NCI-H1930 (cell line): ENCODE data around the gene FANCC.

Experiments
- DNase-seq, 2 experiments: peaks; one replicate each; lab custom pipeline; 2025; lab: John Stamatoyannopoulos, UW

FANCC gene

DNA sequence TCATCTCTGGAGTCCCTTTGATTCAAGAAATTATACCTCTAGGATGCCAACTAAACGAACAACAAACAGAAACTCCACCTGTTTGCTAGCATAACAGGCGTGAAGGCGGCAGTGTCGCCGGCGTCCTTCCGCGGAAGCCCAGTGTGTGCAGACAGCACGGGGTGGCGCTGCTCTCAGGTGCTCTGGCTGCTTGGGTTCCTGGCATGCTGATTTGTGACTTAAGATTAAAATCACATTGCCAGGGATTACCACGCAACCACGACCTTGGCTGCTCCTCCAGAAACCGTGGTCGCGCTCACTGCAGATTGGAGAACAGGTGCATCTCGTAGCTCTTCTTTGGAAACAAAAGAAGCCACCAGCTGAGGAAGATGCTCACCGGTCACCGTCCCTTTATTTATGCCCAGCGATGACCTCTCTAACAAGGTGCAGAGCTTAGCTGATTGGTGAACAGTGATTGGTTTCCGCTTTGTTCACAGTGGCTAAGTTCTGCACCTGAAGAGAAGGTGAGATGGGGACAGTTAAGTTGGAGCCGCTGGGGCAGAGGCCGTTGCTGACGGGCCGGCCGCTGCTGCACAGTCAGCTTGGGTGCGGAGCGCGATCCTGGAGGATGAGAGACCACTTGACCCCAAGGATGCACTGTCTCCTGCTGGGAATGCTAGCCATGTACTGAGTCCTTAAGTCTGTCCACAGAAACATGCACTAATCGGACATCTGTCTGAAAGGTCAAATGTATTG, 232.3 kb downstream of the FANCC start:
- no peak for DNase-seq

DNA sequence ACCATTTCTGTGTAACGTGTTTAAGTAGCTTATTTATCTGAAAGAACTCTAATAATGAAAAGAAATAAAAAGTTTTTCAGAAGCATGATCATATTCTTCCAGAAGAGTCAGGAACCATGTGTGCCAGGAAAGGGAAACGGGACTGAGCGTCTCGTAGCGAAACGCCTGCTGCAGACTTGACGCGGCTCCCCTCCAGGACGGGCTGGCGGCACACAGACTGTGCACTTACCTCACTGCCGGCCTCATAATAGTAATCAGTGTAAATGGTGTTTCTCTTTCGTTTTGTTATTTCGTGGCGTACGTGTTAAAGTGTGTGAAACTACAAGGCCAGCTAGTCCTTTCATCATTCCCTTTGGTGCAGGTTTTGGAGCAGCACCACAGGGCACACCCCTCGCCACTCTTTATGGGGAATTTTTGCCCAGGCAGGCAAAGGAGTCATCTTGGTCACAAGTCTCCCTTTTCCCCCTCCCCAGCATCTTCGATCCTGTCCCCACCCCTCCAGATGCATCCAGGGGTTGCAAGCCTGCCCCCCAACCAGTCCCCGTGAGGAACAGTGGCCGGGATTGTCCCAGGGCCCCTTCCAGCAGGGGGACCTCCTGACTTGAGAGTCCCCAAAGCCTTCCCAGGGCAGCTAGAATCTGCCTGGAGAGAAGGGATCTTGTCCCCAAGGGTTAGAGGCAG, 233.1 kb downstream of the FANCC start:
- DNase-seq = no peak

DNA sequence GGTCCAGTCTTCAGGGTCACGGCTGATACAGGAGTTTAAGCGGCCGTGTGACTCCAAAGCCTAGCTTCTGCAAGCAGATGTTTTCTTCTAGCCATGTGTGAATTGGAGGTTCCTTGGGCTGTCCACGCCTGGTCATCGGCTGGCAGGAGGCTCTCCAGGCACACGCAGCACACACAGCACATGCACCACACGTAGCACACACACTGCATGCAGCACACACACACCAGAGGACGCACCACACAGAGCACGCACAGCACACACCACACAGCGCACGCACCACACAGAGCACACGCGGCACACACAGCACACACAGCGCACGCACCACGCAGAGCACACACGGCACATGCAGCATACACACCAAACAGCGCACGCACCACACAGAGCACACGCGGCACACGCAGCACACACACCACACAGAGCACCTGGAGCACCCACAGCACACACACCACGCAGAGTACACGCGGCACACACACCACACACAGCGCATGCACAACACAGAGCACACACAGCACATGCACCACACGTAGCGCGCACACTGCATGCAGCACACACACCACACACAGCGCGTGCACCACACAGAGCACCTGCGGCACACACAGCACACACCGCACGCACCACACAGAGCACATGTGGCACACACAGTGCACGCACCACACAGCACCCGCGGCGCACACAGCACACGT, 234.3 kb downstream of the FANCC start:
- no peak for DNase-seq

- DNase-seq = no peak
Measured at GRCh38 chr9:95082401-95083084, 235.0 kb downstream of the FANCC start.

- no peak for DNase-seq
Measured at GRCh38 chr9:95081998-95082397, 235.5 kb downstream of the FANCC start.

DNA sequence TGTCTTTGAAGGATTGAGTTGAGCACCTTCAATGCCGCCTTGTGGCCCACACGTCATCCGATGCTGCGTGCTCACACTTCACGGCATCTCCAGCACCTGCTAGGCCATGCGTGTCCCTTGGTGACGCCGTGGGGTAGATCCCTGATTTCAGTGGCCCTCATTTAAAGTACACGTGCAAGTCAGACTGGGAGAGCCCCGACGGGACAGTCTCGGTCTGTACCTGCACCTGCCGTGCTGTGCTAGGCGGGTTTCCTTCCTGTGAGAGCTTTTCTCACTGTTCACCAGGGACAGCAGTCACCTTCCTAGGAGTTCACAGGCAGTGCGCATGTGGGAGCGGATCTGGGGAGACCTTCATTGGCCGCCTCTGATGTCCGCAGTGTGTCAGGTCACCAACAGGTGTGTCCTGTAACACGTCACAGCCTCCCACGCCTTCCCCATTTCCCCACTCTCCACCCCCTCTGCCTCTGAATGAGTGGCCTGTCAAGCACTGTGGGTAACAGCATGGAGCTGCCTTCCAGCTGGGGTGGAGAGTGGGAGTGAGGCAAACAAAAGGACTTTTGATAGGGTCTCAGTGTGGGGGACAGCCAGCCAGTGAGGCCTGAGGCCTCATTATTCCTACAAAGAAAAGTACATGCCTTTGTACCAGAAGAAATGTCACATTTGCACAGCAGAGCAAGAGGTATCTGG, 236.4 kb downstream of the FANCC start:
- no peak for DNase-seq

- DNase-seq = no peak
Measured at GRCh38 chr9:95079461-95079860, 238.0 kb downstream of the FANCC start.

DNA sequence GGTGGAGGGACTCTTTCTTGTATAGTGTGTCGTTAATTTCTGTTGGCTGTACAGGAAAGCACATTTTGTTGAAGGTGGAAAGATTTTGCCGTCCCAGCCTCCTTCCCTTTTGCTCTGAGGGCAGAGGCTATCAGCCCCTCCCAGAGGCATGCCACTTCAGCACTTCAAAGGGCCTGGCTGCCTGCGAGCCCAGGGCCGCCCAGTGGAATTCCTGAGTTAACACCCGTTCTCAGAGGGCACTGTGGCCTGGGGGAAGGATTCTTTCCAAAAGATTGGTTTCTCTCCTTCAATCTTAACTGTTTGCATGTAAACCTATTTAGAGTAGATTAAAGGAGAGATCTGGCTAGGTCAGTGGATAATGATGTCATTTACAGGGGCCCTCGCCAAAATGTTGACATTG, 238.6 kb downstream of the FANCC start:
- no peak for DNase-seq

DNA sequence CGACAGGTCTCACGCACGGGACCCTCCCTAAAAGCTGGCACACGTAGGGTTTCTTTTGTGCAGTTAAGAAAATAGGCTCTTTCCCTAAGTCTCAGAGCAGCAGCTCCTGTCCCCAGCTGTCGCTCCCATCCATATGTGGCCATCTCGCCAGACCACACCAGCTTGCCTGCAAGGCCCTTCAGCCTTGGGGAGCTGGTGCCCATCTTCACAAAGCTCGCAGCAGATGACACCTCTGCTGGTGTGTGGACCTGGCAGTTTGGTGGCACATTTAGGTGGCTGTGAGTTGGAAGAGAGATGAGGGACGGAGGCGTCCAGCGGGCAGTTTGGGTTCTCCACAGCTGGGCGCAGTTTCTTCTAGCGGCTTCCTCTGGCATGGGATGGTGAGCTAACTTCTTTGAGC, 239.0 kb downstream of the FANCC start:
- DNase-seq = no peak

- DNase-seq = no peak
Measured at GRCh38 chr9:95077766-95078370, 239.6 kb downstream of the FANCC start.

DNA sequence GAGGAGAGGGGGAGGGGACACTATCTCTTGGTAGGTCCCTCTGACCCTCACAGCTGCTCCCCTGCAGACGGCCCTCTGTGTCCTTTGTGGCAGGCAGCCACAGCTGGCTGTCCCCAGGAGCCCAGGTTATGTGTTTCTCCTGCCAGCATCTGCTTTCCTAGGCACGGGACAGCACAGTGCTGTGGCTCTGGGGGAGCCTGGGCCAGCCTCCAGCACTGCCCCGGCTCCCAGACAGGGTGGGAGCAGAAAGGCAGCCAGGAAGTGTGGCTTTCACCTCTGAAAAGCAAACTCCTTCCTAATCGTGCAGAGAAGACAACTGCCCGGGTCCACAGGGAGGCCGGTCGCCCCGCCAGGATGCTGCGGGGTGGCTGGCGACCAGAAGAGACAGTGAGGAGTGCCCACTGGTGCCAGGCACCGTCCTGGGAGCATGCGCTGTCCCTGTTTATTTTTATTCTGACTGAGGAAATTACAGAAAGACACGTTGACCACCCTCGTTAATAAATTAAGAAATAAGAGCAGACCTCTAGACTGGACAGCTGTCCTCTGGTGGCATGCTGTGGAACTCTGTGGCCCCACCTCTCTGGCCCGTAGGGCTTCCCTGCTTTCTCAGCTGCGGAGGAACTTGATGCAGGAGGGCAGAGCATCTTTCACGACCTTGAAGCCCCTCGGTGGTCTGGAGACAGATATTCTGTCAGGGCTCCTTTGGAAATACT, 240.3 kb downstream of the FANCC start:
- no peak for DNase-seq

DNA sequence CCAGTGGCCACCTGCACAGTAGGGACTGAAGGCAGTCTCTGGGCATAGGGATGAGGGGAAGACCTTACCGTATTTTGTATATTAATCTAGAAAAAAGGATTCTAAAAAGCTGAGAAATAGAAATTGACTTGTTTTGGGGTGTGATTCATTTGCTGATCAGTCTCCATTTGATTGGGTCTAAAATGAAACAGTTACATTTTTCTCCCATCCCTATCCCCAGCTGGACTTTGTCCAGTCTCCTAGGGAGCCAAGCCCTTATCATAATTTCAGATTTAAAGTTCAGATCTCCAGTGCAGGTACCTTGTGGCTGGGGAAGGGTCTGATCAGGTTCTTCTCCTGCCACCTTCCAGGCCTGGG, 240.8 kb downstream of the FANCC start:
- DNase-seq = no peak

DNA sequence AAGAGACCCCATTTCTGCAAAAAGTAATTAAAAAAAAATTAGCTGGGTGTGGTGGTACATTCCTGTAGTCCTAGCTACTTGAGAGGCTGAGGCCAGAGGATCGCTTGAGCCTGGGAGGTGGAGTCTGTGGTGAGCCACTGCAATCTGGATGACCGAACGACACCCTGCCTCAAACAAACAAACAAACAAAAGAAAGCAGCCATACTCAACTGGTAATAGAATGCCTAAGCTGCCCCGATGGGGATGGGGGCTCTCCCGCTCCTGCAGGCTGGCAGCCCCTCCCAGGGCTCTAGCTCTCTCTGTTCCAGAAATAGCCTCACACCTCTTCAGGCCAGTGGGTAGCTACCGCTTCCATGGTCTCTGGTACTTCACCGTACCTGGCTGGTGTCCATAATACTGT, 241.8 kb downstream of the FANCC start:
- no peak for DNase-seq

- DNase-seq = no peak
Measured at GRCh38 chr9:95074632-95075031, 242.9 kb downstream of the FANCC start.

DNA sequence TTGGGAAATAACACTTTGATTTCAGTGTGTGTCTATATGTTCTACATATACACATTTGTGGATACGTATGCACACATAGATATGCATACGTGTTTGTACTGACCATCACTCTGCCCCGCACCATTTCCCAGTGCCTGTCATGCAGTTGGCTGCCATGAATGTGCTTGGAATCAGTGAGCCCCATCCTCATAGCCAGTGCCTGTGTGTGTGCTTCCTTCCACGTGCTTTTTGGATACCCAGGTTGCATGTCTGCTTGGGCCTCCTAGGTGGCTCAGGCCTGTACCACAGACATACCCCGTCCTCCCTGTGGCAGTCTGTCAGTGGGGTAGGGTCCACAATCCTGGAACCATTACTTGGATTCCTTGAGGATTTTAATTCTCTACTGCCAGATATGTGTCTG, 243.6 kb downstream of the FANCC start:
- no peak for DNase-seq

- no peak for DNase-seq
Measured at GRCh38 chr9:95073042-95073607, 244.4 kb downstream of the FANCC start.

DNA sequence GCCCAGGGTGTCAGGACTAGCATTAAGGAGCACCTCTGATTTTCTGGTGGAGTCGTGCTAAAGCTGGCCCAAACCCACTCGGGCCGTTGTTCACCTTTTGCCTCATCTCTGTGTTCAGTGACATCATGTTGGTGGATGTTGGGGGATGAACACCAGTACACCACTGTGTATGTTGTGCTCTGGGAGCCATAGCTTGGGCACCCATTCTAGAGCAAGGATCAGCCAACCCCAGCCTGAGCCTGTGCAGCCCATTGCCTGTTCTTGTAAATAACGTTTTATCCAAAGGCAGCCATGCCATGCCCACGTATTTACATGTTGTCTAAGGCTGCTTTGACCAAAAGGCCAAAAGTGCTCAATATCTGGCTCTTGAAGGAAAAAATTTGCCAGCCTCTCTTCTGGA, 245.6 kb downstream of the FANCC start:
- no peak for DNase-seq

- DNase-seq = no peak
Measured at GRCh38 chr9:95071450-95071849, 246.1 kb downstream of the FANCC start.

DNA sequence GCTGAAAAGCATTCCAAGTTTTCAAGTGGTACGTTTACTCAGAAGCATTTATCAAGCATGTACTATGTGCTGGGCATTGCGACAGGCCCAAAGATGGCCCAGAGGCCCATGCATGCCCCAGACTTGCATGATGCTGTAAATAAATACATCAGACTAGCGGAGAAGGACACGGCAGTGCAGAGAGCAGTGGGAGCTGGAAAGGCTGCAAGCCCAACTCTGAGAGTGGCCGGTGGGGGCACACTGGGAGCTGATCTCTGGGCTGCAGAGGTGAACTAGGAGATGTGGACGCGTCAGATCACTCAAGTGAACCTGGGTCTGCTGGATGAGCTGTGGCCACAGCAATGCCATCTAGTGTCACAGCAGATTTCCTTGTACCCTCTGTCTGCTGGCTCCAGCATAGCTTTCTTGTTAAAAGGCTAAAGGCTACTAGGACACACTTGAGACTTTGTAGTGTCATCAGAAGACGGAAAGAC, 246.9 kb downstream of the FANCC start:
- no peak for DNase-seq

GRCh38 chr9:95067897-95068296, 249.6 kb downstream of the FANCC start:
- DNase-seq = no peak

DNA sequence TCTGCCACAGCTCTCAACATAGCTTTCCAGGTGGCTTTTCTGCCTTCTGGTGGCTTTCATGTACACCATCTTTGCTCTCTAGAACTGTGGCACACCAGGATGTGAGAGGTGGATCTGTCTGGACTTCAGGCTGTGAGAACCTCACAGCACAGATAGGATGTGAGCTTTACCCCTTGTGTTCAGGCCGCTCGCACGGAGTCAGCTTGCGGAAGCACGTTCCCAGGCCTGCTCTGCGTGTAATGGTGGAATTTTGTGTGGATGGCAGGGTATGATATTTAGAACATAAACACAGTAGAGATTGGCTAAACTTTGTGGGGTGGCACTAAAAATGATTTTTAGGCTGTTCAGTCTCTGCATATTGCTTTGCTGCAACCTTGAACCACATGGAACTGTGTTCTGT, 250.5 kb downstream of the FANCC start:
- DNase-seq = no peak
